ENCODE data around the gene STK11IP.

The STK11IP gene

GRCh38 chr2:219562049-219563020 lies 35.3 kb upstream of the STK11IP start:
- no peak for DNase-seq (ENCODE audit: low spot score)

- no peak for DNase-seq (ENCODE audit: low spot score)
These were observed 34.3 kb upstream of the STK11IP start for GRCh38 chr2:219563271-219563928.

GRCh38 chr2:219565130-219566080 lies 32.3 kb upstream of the STK11IP start:
- DNase-seq (ENCODE audit: low spot score): peak; percentile 1

GRCh38 chr2:219566640-219567039 lies 31.0 kb upstream of the STK11IP start:
- DNase-seq (ENCODE audit: low spot score): peak; percentile 0

- peak; percentile 7 for DNase-seq (ENCODE audit: low spot score)
These were observed 30.5 kb upstream of the STK11IP start for GRCh38 chr2:219567131-219567530.

GRCh38 chr2:219567791-219568361 lies 29.8 kb upstream of the STK11IP start:
- peak; percentile 3 for DNase-seq (ENCODE audit: low spot score)

- peak; percentile 13 for DNase-seq (ENCODE audit: low spot score)
These were observed 28.6 kb upstream of the STK11IP start for GRCh38 chr2:219569041-219569440.

GRCh38 chr2:219569635-219570034 lies 28.0 kb upstream of the STK11IP start:
- DNase-seq (ENCODE audit: low spot score): no peak

GRCh38 chr2:219570194-219570923 lies 27.3 kb upstream of the STK11IP start:
- DNase-seq (ENCODE audit: low spot score): peak; percentile 73

- DNase-seq (ENCODE audit: low spot score): no peak
These were observed 26.7 kb upstream of the STK11IP start for GRCh38 chr2:219570924-219571310.

GRCh38 chr2:219571311-219572236 lies 26.1 kb upstream of the STK11IP start, which contains the start of gene OBSL1:
TSS of gene OBSL1 (minus strand) at chr2:219571539. CDS start at chr2:219571232, 307 bp downstream.
- DNase-seq (ENCODE audit: low spot score): peak; percentile 89

GRCh38 chr2:219572237-219573001 lies 25.2 kb upstream of the STK11IP start, which contains the start of gene INHA:
TSS of gene INHA (plus strand) at chr2:219572310. CDS start at chr2:219572375, 65 bp downstream.
- no peak for DNase-seq (ENCODE audit: low spot score)

- DNase-seq (ENCODE audit: low spot score): no peak
These were observed 24.5 kb upstream of the STK11IP start for GRCh38 chr2:219573166-219573565.

GRCh38 chr2:219574484-219575311 lies 23.0 kb upstream of the STK11IP start:
- no peak for DNase-seq (ENCODE audit: low spot score)

GRCh38 chr2:219575566-219576504 lies 21.8 kb upstream of the STK11IP start:
- no peak for DNase-seq (ENCODE audit: low spot score)

- DNase-seq (ENCODE audit: low spot score): peak; percentile 76
These were observed 20.9 kb upstream of the STK11IP start for GRCh38 chr2:219576505-219577388.
